ENCODE measurements around the gene ZNF512. TPM values are rescaled to one million over a fixed set of nuclear protein-coding genes. Genes with fewer than 3 reads are reported as not detected.

Gene ZNF512
- total and polyA plus RNA-seq, 2 of the 13 experiments (the other 11 are each of a cell fraction or from before 2014, with no cell fraction given): 29.8 to 31.0 TPM

DNA sequence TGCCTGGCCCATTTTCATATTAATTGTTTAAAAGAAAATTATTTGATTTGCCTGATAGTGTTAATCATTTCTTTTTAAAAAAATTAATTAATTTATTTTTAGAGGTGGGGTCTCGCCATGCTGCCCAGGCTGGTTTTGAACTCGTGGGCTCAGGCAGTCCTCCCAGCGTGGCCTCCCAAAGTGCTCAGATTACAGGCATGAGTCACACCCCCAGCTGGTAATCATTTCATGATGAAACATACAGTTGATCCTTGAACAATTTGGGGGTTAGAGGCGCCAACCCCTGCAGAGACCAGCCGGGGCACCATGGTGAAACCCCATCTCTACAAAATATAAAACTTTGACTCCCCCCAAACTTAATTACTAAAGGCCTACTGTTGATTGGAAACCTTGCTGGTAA lies 53.9 kb downstream of the ZNF512 start:
- Histone ChIP-seq H3K27ac (ENCODE audit: extremely low read length, insufficient read depth, low read length) (no peak overlapping the region), H4K20me1 (ENCODE audit: insufficient read depth, low read length) (no peaks in the 10 kb centered on the region), H3K9ac (ENCODE audit: insufficient read depth, low read depth, low read length) (no peak overlapping the region), H3K4me1 (ENCODE audit: insufficient read depth, low read length) (no peaks in the 10 kb centered on the region), H3K9me3 (ENCODE audit: low read length) (no peaks in the 10 kb centered on the region), H3K79me2 (ENCODE audit: insufficient read depth, low read length) (no peaks in the 10 kb centered on the region), H3K4me3 (replicated peaks in 1 of 3; ENCODE audit: insufficient read depth in 1 of 3, low read depth in 2 of 3, low read length in 3 of 3) (no peak overlapping the region), H3K4me2 (ENCODE audit: low read depth, low read length) (no peak overlapping the region), H2AFZ (ENCODE audit: low read length) (no peak overlapping the region), H3K36me3 (replicated peaks in 1 of 2; ENCODE audit: control insufficient read depth in 1 of 2, insufficient read depth in 2 of 2, low read length in 2 of 2) (peaks cover 42 to 82% of the 10 kb centered on the region in 2 experiments), H3K27me3 (ENCODE audit: control insufficient read depth in 1 of 2, insufficient read depth in 2 of 2, low read length in 2 of 2) (no peaks in the 10 kb centered on the region)
- FAIRE-seq (no peak), ATAC-seq (no peak), DNase-seq (ENCODE audit: low spot score) (no peak)
- TF ChIP-seq ZNF30 (CRISPR knock-in tag; IDR thresholded peaks at IDR 0.05) (no peak), SAFB2 (CRISPR knock-in tag; IDR thresholded peaks at IDR 0.05; ENCODE audit: borderline replicate concordance, low read depth) (no peak), CAMTA2 (CRISPR knock-in tag; IDR thresholded peaks at IDR 0.05; ENCODE audit: borderline replicate concordance) (no peak), ZNF781 (CRISPR knock-in tag; IDR thresholded peaks at IDR 0.05; ENCODE audit: borderline replicate concordance, not compliant biosample characterization) (no peak), ZNF383 (CRISPR knock-in tag; IDR thresholded peaks at IDR 0.05; ENCODE audit: borderline replicate concordance) (no peak), GZF1 (CRISPR knock-in tag; IDR thresholded peaks at IDR 0.05) (no peak), LCORL (IDR thresholded peaks at IDR 0.05) (no peak), LCORL (CRISPR knock-in tag; IDR thresholded peaks at IDR 0.05) (no peak), FOSL1 (CRISPR knock-in tag; IDR thresholded peaks at IDR 0.05; ENCODE audit: borderline replicate concordance) (no peak), CREM (IDR thresholded peaks at IDR 0.05) (no peak), CREM (CRISPR knock-in tag; IDR thresholded peaks at IDR 0.05) (no peak), PHF5A (CRISPR knock-in tag; IDR thresholded peaks at IDR 0.05; ENCODE audit: low read depth, unreplicated experiment) (no peak), HOXD1 (CRISPR knock-in tag; IDR thresholded peaks at IDR 0.05) (no peak)
- TF ChIP-seq, protein P1, sequence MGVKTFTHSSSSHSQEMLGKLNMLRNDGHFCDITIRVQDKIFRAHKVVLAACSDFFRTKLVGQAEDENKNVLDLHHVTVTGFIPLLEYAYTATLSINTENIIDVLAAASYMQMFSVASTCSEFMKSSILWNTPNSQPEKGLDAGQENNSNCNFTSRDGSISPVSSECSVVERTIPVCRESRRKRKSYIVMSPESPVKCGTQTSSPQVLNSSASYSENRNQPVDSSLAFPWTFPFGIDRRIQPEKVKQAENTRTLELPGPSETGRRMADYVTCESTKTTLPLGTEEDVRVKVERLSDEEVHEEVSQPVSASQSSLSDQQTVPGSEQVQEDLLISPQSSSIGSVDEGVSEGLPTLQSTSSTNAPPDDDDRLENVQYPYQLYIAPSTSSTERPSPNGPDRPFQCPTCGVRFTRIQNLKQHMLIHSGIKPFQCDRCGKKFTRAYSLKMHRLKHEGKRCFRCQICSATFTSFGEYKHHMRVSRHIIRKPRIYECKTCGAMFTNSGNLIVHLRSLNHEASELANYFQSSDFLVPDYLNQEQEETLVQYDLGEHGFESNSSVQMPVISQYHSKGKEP (CRISPR knock-in tag; IDR thresholded peaks at IDR 0.05): no peak
- TF ChIP-seq, protein P2, sequence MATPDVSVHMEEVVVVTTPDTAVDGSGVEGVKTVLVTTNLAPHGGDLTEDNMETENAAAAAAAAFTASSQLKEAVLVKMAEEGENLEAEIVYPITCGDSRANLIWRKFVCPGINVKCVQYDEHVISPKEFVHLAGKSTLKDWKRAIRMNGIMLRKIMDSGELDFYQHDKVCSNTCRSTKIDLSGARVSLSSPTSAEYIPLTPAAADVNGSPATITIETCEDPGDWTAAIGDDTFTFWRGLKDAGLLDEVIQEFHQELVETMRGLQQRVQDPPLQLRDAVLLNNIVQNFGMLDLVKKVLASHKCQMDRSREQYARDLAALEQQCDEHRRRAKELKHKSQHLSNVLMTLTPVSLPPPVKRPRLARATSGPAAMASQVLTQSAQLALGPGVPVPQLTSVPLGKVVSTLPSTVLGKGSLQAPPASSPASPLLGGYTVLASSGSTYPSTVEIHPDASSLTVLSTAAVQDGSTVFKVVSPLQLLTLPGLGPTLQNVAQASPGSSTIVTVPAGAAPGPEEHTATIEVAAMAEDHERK (CRISPR knock-in tag; IDR thresholded peaks at IDR 0.05; ENCODE audit: low read depth): no peak
- TF ChIP-seq, protein P3, sequence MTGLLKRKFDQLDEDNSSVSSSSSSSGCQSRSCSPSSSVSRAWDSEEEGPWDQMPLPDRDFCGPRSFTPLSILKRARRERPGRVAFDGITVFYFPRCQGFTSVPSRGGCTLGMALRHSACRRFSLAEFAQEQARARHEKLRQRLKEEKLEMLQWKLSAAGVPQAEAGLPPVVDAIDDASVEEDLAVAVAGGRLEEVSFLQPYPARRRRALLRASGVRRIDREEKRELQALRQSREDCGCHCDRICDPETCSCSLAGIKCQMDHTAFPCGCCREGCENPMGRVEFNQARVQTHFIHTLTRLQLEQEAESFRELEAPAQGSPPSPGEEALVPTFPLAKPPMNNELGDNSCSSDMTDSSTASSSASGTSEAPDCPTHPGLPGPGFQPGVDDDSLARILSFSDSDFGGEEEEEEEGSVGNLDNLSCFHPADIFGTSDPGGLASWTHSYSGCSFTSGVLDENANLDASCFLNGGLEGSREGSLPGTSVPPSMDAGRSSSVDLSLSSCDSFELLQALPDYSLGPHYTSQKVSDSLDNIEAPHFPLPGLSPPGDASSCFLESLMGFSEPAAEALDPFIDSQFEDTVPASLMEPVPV (CRISPR knock-in tag; IDR thresholded peaks at IDR 0.05): no peak
- POLR2A ChIA-PET: no interaction called here
- CTCF ChIA-PET (ENCODE audit: low intra/inter-chr PET ratio, low total read pairs): no interaction called here
- BruUV-seq (replicated peaks): no TSS peak
- in situ Hi-C loops (cut with HindIII; ENCODE audit: extremely low pct_ligation_motif_present, low pct_unique_long_range_greater_than_20kb): no loop called here
- 97% methylated on average over 5 of the region's 5 CpGs for WGBS (ENCODE audit: low lambda C conversion rate)
- intact Hi-C loops (cut with micrococcal nuclease; ENCODE audit: unreplicated experiment): no loop called here
